Testis (tissue), 3 donors: ENCODE results near the gene DCAKD. TPM values are rescaled to one million over a fixed set of nuclear protein-coding genes. Genes with fewer than 3 reads are reported as not detected.

Experiments used
- DNase-seq: peaks from one replicate; pipeline ENCODE4 v3.0.0-alpha.2; 2019
- H3K27ac ChIP-seq, 2 donors: fragments of 200-600 bp; sonication (generic); one replicate each; pipeline ENCODE4 v1.5.1; 2019
- H3K27me3 ChIP-seq: fragments of 200-600 bp; sonication (generic); one replicate; pipeline ENCODE4 v1.5.1; 2019
- H3K36me3 ChIP-seq: fragments of 200-600 bp; sonication (generic); one replicate; pipeline ENCODE4 v1.5.1; 2017; ENCODE audit warnings: low read depth; ENCODE audit errors: missing control alignments
- H3K4me1 ChIP-seq: fragments of 200-600 bp; sonication (generic); one replicate; pipeline ENCODE4 v1.5.1; 2019
- H3K4me3 ChIP-seq, 2 donors: fragments of 200-600 bp; sonication (generic); one replicate each; pipeline ENCODE4 v1.5.1; 2017 to 2019
- H3K9me3 ChIP-seq: fragments of 200-600 bp; sonication (generic); one replicate; pipeline ENCODE4 v1.5.1; 2017
- CTCF ChIP-seq, 3 experiments: fragments of 450-650 bp in 2 of 3; fragments of 200-600 bp in 1 of 3; sonication (generic) in 1 of 3; IDR thresholded peaks; one replicate each; pipeline ENCODE4 v1.5.1; 2016 to 2019; ENCODE audit warnings: antibody characterized with exemption in 3 of 3, mild to moderate bottlenecking in 2 of 3, moderate library complexity in 1 of 3
- POLR2A ChIP-seq: fragments of 450-650 bp; IDR thresholded peaks from one replicate; pipeline ENCODE4 v1.6.1; 2017; ENCODE audit warnings: antibody characterized with exemption, mild to moderate bottlenecking, moderate library complexity
- WGBS, 2 donors: methylation state at CpG; one replicate each; pipeline ENCODE4 v1.1.5; 2018; 5-methylcytosine and 5-hydroxymethylcytosine counted together
- intact Hi-C: fragments of 100-400 bp; cut with DNase I; formaldehyde crosslinking; loops from one replicate; pipeline ENCODE4 v1.15.1; 2023; ENCODE audit warnings: low total_unique reads
- polyA plus RNA-seq: library from polyadenylated mRNA; stranded (reverse); fragments of 350-450 nt; fragmentation: Illumina TruSeq; extraction: RNeasy Lipid Tissue Mini Kit (QIAGEN cat#74804); gene quantifications from one replicate; pipeline ENCODE4 v1.2.3, GENCODE V29; 2014; ENCODE audit warnings: low read depth, low replicate concordance; ENCODE audit not compliant: insufficient read depth
- total RNA-seq, 2 donors: library from RNA; depleted of rRNA; stranded (reverse); fragments of >200 nt; gene quantifications; one replicate each; pipeline ENCODE4 v1.2.3, GENCODE V29; 2016

DCAKD gene
- total and polyA plus RNA-seq, 3 donors from 2014 or later, result 33.2 to 72.5 (median 63.1) TPM

- Histone ChIP-seq H3K4me3 (no peak overlapping the region), H3K27ac (no peak overlapping the region), H3K9me3 (no peaks in the 10 kb centered on the region), H3K36me3 (no peaks in the 10 kb centered on the region), H3K4me1 (peaks cover 19% of the 10 kb centered on the region), H3K27me3 (no peaks in the 10 kb centered on the region)
- no peak for DNase-seq
- TF ChIP-seq POLR2A (no peak), CTCF (IDR thresholded peaks at IDR 0.05) (no peak)
- 60 to 88% methylated on average over 1 of the region's 1 CpG for WGBS, 2 donors
- intact Hi-C loops, result no loop called here
Measured at GRCh38 chr17:45063198-45063597, 11.8 kb upstream of the DCAKD start.

GRCh38 chr17:45061606-45062205, 10.3 kb upstream of the DCAKD start:
- Histone ChIP-seq H3K27me3 (no peaks in the 10 kb centered on the region), H3K27ac (peak overlapping the region; percentile 91 to 93), H3K4me3 (peak overlapping the region; percentile 75 to 78), H3K36me3 (no peaks in the 10 kb centered on the region), H3K4me1 (peaks cover 19% of the 10 kb centered on the region), H3K9me3 (no peaks in the 10 kb centered on the region)
- intact Hi-C loops, result no loop called here
- TF ChIP-seq POLR2A (no peak), CTCF (IDR thresholded peaks at IDR 0.05) (no peak)
- DNase-seq, result no peak
- WGBS, 2 donors, result 6 to 10% methylated on average over 15 of the region's 15 CpGs

GRCh38 chr17:45060797-45061605, 9.6 kb upstream of the DCAKD start, which contains the start of gene NMT1:
NMT1 (plus strand) TSS chr17:45061317; CDS start chr17:45061330, 13 bp downstream.
- no peak for TF ChIP-seq POLR2A
- peak in 2 of 3 experiments; percentile 10 to 25 for TF ChIP-seq CTCF (IDR thresholded peaks at IDR 0.05)
- intact Hi-C loops, result no loop called here
- Histone ChIP-seq H3K4me1 (peaks cover 19% of the 10 kb centered on the region), H3K9me3 (no peaks in the 10 kb centered on the region), H3K36me3 (no peaks in the 10 kb centered on the region), H3K27me3 (no peaks in the 10 kb centered on the region), H3K27ac (peak within 1 kb of the TSS; percentile 91 to 93), H3K4me3 (peak within 1 kb of the TSS; percentile 75 to 78)
- peak; percentile 99 for DNase-seq
- WGBS, 2 donors, result 0 to 1% methylated on average over 35 to 47 of the region's 50 CpGs

DNA sequence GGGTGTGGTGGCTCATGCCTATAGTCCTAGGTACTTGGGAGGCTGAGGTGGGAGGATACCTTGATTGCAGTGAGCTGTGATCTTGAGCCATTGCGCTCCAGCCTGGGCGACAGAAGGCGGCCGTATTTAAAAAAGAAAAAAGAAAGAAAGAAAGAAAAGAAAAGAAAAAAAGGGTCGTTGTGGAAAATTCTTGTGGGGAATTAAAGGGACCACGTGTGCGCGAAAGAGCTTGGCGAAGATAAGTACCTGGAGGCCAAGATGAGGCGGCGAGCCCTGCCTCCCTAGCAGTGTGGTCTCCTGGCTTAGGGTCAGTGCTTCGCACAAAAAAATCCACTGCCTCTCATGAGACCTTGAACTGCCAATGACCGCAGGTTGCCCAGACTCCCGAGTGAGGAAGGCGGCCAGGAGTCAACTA, 9.0 kb upstream of the DCAKD start:
- no peak for DNase-seq
- H3K4me1 ChIP-seq, result peaks cover 19% of the 10 kb centered on the region

More for the DNA sequence above, 9.0 kb upstream of the DCAKD start:
- no peaks in the 10 kb centered on the region for H3K9me3 ChIP-seq
- 4 to 5% methylated on average over 13 to 15 of the region's 15 CpGs for WGBS, 2 donors
- no peaks in the 10 kb centered on the region for H3K36me3 ChIP-seq
- TF ChIP-seq POLR2A, result no peak
- no peak for TF ChIP-seq CTCF (IDR thresholded peaks at IDR 0.05)
- peak overlapping the region; percentile 75 to 78 for H3K4me3 ChIP-seq
- no peaks in the 10 kb centered on the region for H3K27me3 ChIP-seq
- intact Hi-C loops, result no loop called here
- peak overlapping the region; percentile 91 to 93 for H3K27ac ChIP-seq
